ENCODE data around the gene ITGA3. TPM values are rescaled to one million over a fixed set of nuclear protein-coding genes. Genes with fewer than 3 reads are reported as not detected.

The ITGA3 gene
- total and polyA plus RNA-seq, 2 experiments from 2014 or later = 28.5 to 32.8 TPM

GRCh38 chr17:50122945-50123344 lies 67.0 kb downstream of the ITGA3 start:
- Histone ChIP-seq H3K4me3 (no peak overlapping the region), H3K4me1 (ENCODE audit: insufficient read depth) (no peaks in the 10 kb centered on the region), H3K9me3 (ENCODE audit: low read depth) (no peaks in the 10 kb centered on the region), H4K20me1 (ENCODE audit: insufficient read depth, poor library complexity, severe bottlenecking) (no peaks in the 10 kb centered on the region), H3K9me2 (replicated peaks; ENCODE audit: insufficient read depth) (no peaks in the 10 kb centered on the region), H3K4me2 (no peak overlapping the region), H2AFZ (no peak overlapping the region), H3K79me2 (no peaks in the 10 kb centered on the region), H3K27me3 (no peaks in the 10 kb centered on the region), H3K36me3 (replicated peaks; ENCODE audit: insufficient read depth, low read depth) (no peaks in the 10 kb centered on the region), H3K27ac (no peak overlapping the region)
- 75% methylated on average over 3 of the region's 3 CpGs for WGBS (ENCODE audit: low lambda C conversion rate, missing lambda C conversion rate)
- TF ChIP-seq EZH2phosphoT487 (IDR thresholded peaks at IDR 0.05; ENCODE audit: low read depth, severe bottlenecking, unreplicated experiment) (no peak), CTCF (IDR thresholded peaks at IDR 0.05; ENCODE audit: poor library complexity) (no peak), EZH2 (IDR thresholded peaks at IDR 0.05; ENCODE audit: borderline replicate concordance) (no peak)
- no peak for DNase-seq (ENCODE audit: low spot score)

GRCh38 chr17:50123649-50124349 lies 67.9 kb downstream of the ITGA3 start:
- Histone ChIP-seq H2AFZ (no peak overlapping the region), H4K20me1 (ENCODE audit: insufficient read depth, poor library complexity, severe bottlenecking) (no peaks in the 10 kb centered on the region), H3K27me3 (no peaks in the 10 kb centered on the region), H3K9me2 (replicated peaks; ENCODE audit: insufficient read depth) (no peaks in the 10 kb centered on the region), H3K36me3 (replicated peaks; ENCODE audit: insufficient read depth, low read depth) (no peaks in the 10 kb centered on the region), H3K4me1 (ENCODE audit: insufficient read depth) (peaks cover 3% of the 10 kb centered on the region), H3K4me2 (no peak overlapping the region), H3K9me3 (ENCODE audit: low read depth) (no peaks in the 10 kb centered on the region), H3K27ac (no peak overlapping the region), H3K4me3 (no peak overlapping the region), H3K79me2 (no peaks in the 10 kb centered on the region)
- DNase-seq (ENCODE audit: low spot score) = no peak
- TF ChIP-seq EZH2phosphoT487 (IDR thresholded peaks at IDR 0.05; ENCODE audit: low read depth, severe bottlenecking, unreplicated experiment) (no peak), EZH2 (IDR thresholded peaks at IDR 0.05; ENCODE audit: borderline replicate concordance) (no peak), CTCF (IDR thresholded peaks at IDR 0.05; ENCODE audit: poor library complexity) (no peak)
- WGBS (ENCODE audit: low lambda C conversion rate, missing lambda C conversion rate) = 57% methylated on average over 12 of the region's 12 CpGs

- H2AFZ ChIP-seq = no peak overlapping the region
- H3K4me2 ChIP-seq = no peak overlapping the region
- peaks cover 3% of the 10 kb centered on the region for H3K27me3 ChIP-seq
Measured at GRCh38 chr17:50125420-50125997, 69.6 kb downstream of the ITGA3 start.

More at GRCh38 chr17:50125420-50125997, 69.6 kb downstream of the ITGA3 start:
- H3K4me1 ChIP-seq (ENCODE audit: insufficient read depth) = peaks cover 15% of the 10 kb centered on the region
- no peak for DNase-seq (ENCODE audit: low spot score)
- H3K9me3 ChIP-seq (ENCODE audit: low read depth) = no peaks in the 10 kb centered on the region
- H3K79me2 ChIP-seq = no peaks in the 10 kb centered on the region
- H3K9me2 ChIP-seq (replicated peaks; ENCODE audit: insufficient read depth) = no peaks in the 10 kb centered on the region
- no peaks in the 10 kb centered on the region for H3K36me3 ChIP-seq (replicated peaks; ENCODE audit: insufficient read depth, low read depth)
- WGBS (ENCODE audit: low lambda C conversion rate, missing lambda C conversion rate) = 97% methylated on average over 4 of the region's 4 CpGs
- no peak overlapping the region for H3K4me3 ChIP-seq
- H3K27ac ChIP-seq = no peak overlapping the region
- H4K20me1 ChIP-seq (ENCODE audit: insufficient read depth, poor library complexity, severe bottlenecking) = no peaks in the 10 kb centered on the region
- no peak for TF ChIP-seq CTCF (IDR thresholded peaks at IDR 0.05; ENCODE audit: poor library complexity)

All from hepatocyte (in vitro differentiated cells).